KOPT-K1 (cell line): ENCODE measurements around the gene C13orf46.

ENCODE experiments used
- H3K27ac ChIP-seq: fragments of 200-600 bp; sonication (generic); 2 replicates; pipeline ENCODE4 v1.5.1; 2016; ENCODE audit warnings: antibody characterized with exemption, mild to moderate bottlenecking, low read depth, low read length; ENCODE audit not compliant: poor library complexity, severe bottlenecking
- H3K36me3 ChIP-seq: fragments of 200-600 bp; sonication (generic); 2 replicates; pipeline ENCODE4 v1.5.1; 2017; ENCODE audit warnings: antibody characterized with exemption, mild to moderate bottlenecking, low read length, moderate library complexity; ENCODE audit not compliant: insufficient read depth
- H3K9me3 ChIP-seq: fragments of 200-600 bp; sonication (generic); 2 replicates; pipeline ENCODE4 v1.5.1; 2017; ENCODE audit warnings: antibody characterized with exemption, low read length, mild to moderate bottlenecking; ENCODE audit not compliant: insufficient read depth, poor library complexity, severe bottlenecking

Gene C13orf46

GRCh38 chr13:113926951-113927660, 46.8 kb downstream of the C13orf46 start:
- Histone ChIP-seq H3K9me3 (peaks cover 5% of the 10 kb centered on the region), H3K27ac (no peak overlapping the region), H3K36me3 (no peaks in the 10 kb centered on the region)

GRCh38 chr13:113926301-113926761, 47.5 kb downstream of the C13orf46 start:
- Histone ChIP-seq H3K36me3 (no peaks in the 10 kb centered on the region), H3K9me3 (peaks cover 13% of the 10 kb centered on the region), H3K27ac (no peak overlapping the region)

GRCh38 chr13:113924184-113924901, 49.5 kb downstream of the C13orf46 start:
- H3K9me3 ChIP-seq = peaks cover 13% of the 10 kb centered on the region
- no peak overlapping the region for H3K27ac ChIP-seq
- H3K36me3 ChIP-seq = no peaks in the 10 kb centered on the region

GRCh38 chr13:113923376-113924063, 50.4 kb downstream of the C13orf46 start:
- H3K9me3 ChIP-seq = peaks cover 13% of the 10 kb centered on the region
- no peak overlapping the region for H3K27ac ChIP-seq
- no peaks in the 10 kb centered on the region for H3K36me3 ChIP-seq

- Histone ChIP-seq H3K27ac (no peak overlapping the region), H3K36me3 (no peaks in the 10 kb centered on the region), H3K9me3 (peaks cover 13% of the 10 kb centered on the region)
Observed at GRCh38 chr13:113922412-113923118, 51.3 kb downstream of the C13orf46 start.

- Histone ChIP-seq H3K27ac (no peak overlapping the region), H3K36me3 (no peaks in the 10 kb centered on the region)
Observed at GRCh38 chr13:113921763-113922162, 52.1 kb downstream of the C13orf46 start.

GRCh38 chr13:113920606-113921286, 53.1 kb downstream of the C13orf46 start:
- Histone ChIP-seq H3K9me3 (peaks cover 13% of the 10 kb centered on the region), H3K27ac (no peak overlapping the region), H3K36me3 (no peaks in the 10 kb centered on the region)

More at GRCh38 chr13:113921763-113922162, 52.1 kb downstream of the C13orf46 start:
- peaks cover 13% of the 10 kb centered on the region for H3K9me3 ChIP-seq

- Histone ChIP-seq H3K27ac (no peak overlapping the region), H3K9me3 (peaks cover 13% of the 10 kb centered on the region), H3K36me3 (no peaks in the 10 kb centered on the region)
Observed at GRCh38 chr13:113919761-113920559, 53.9 kb downstream of the C13orf46 start.

GRCh38 chr13:113918981-113919701, 54.7 kb downstream of the C13orf46 start:
- H3K27ac ChIP-seq = no peak overlapping the region

GRCh38 chr13:113918580-113918979, 55.3 kb downstream of the C13orf46 start:
- Histone ChIP-seq H3K27ac (no peak overlapping the region), H3K36me3 (no peaks in the 10 kb centered on the region), H3K9me3 (peaks cover 13% of the 10 kb centered on the region)

More at GRCh38 chr13:113918981-113919701, 54.7 kb downstream of the C13orf46 start:
- H3K36me3 ChIP-seq = no peaks in the 10 kb centered on the region
- peaks cover 13% of the 10 kb centered on the region for H3K9me3 ChIP-seq

- no peaks in the 10 kb centered on the region for H3K36me3 ChIP-seq
- H3K9me3 ChIP-seq = peaks cover 13% of the 10 kb centered on the region
- no peak overlapping the region for H3K27ac ChIP-seq
Observed at GRCh38 chr13:113917594-113918371, 56.1 kb downstream of the C13orf46 start.

GRCh38 chr13:113917096-113917495, 56.8 kb downstream of the C13orf46 start:
- H3K9me3 ChIP-seq = peaks cover 7% of the 10 kb centered on the region
- H3K27ac ChIP-seq = no peak overlapping the region
- no peaks in the 10 kb centered on the region for H3K36me3 ChIP-seq
